ENCODE measurements around the gene INPP4B. TPM values are rescaled to one million over a fixed set of nuclear protein-coding genes. Genes with fewer than 3 reads are reported as not detected.

INPP4B gene
- total RNA-seq, 1 donor from 2014 or later: 4.9 TPM

GRCh38 chr4:142473960-142474338, 372.2 kb downstream of the INPP4B start:
- Mint-ChIP-seq H3K4me1 (ENCODE audit: unreplicated experiment) (peaks cover 7% of the 10 kb centered on the region), H3K9me3 (ENCODE audit: unreplicated experiment) (no peaks in the 10 kb centered on the region), H3K27me3 (ENCODE audit: unreplicated experiment) (peaks cover 6% of the 10 kb centered on the region), H3K36me3 (ENCODE audit: low read depth, unreplicated experiment) (no peaks in the 10 kb centered on the region), H3K27ac (ENCODE audit: unreplicated experiment) (no peak overlapping the region), H3K4me3 (ENCODE audit: unreplicated experiment) (no peak overlapping the region)
- TF ChIP-seq, protein P1, sequence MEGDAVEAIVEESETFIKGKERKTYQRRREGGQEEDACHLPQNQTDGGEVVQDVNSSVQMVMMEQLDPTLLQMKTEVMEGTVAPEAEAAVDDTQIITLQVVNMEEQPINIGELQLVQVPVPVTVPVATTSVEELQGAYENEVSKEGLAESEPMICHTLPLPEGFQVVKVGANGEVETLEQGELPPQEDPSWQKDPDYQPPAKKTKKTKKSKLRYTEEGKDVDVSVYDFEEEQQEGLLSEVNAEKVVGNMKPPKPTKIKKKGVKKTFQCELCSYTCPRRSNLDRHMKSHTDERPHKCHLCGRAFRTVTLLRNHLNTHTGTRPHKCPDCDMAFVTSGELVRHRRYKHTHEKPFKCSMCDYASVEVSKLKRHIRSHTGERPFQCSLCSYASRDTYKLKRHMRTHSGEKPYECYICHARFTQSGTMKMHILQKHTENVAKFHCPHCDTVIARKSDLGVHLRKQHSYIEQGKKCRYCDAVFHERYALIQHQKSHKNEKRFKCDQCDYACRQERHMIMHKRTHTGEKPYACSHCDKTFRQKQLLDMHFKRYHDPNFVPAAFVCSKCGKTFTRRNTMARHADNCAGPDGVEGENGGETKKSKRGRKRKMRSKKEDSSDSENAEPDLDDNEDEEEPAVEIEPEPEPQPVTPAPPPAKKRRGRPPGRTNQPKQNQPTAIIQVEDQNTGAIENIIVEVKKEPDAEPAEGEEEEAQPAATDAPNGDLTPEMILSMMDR (IDR thresholded peaks at IDR 0.05; ENCODE audit: unreplicated experiment): no peak
- no peak for DNase-seq (ENCODE audit: low spot score)

DNA sequence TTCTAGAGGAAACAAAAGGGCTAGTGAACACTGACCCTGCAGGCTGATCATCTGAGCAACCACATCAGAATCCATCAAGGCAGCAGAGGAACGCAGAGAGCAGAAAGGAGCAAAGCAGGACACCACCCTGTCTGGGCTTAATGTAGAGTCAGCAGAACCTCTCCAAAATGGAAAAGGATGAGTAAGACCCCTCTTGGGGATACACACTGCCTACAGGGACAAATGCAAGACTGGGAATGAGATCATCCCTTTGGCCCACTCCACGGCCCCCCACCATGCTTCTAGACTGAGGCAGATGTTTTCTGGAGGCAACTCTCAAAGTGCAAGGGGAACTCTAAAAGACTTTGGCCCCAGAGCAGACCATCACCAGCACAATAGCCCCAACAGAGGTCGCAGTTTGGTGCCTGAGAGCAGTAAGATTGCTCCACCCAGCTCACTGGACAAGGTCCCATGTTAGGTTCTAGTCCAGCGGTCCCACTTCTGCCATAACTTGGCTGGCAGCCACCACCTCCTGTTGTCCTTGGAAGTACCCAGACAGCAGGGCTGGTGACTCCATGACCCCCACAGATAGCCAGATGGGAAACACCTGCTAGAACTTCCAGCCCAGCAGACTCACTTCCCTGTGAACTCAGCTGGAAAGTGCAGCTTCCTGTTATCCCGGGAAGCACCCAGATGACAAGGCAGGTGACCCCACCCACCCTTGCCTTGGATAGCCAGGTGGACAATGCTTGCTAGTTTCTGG, 372.7 kb downstream of the INPP4B start:
- Mint-ChIP-seq H3K27ac (ENCODE audit: unreplicated experiment) (no peak overlapping the region), H3K27me3 (ENCODE audit: unreplicated experiment) (peaks cover 5% of the 10 kb centered on the region), H3K4me1 (ENCODE audit: unreplicated experiment) (peaks cover 7% of the 10 kb centered on the region), H3K36me3 (ENCODE audit: low read depth, unreplicated experiment) (no peaks in the 10 kb centered on the region), H3K4me3 (ENCODE audit: unreplicated experiment) (no peak overlapping the region), H3K9me3 (ENCODE audit: unreplicated experiment) (no peaks in the 10 kb centered on the region)
- TF ChIP-seq, protein P1 (IDR thresholded peaks at IDR 0.05; ENCODE audit: unreplicated experiment): no peak
- DNase-seq (ENCODE audit: low spot score): no peak

GRCh38 chr4:142467088-142467487, 379.0 kb downstream of the INPP4B start:
- Mint-ChIP-seq H3K9me3 (ENCODE audit: unreplicated experiment) (no peaks in the 10 kb centered on the region), H3K27me3 (ENCODE audit: unreplicated experiment) (no peaks in the 10 kb centered on the region), H3K4me3 (ENCODE audit: unreplicated experiment) (no peak overlapping the region), H3K4me1 (ENCODE audit: unreplicated experiment) (no peaks in the 10 kb centered on the region), H3K36me3 (ENCODE audit: low read depth, unreplicated experiment) (no peaks in the 10 kb centered on the region), H3K27ac (ENCODE audit: unreplicated experiment) (no peak overlapping the region)
- TF ChIP-seq, protein P1 (IDR thresholded peaks at IDR 0.05; ENCODE audit: unreplicated experiment): no peak
- DNase-seq (ENCODE audit: low spot score): no peak

DNA sequence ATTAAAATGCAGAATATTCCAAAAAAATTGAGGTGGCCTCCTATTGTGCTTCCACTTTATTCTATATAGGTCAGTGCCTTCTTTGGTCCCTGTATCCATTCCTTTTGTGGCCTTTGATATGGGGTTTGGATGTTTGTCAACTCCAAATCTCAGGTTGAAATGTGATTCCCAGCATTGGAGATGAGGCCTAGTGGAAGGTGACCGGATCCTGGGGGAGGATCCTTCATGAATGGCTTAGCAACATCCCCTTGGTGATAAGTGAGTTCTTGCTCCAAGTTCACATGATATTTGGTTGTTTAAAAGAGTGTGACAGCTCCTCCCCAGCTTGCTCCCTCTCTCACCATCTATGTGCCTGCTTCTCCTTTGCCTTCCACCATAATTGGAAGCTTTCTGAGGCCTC, 380.6 kb downstream of the INPP4B start:
- no peaks in the 10 kb centered on the region for H3K36me3 Mint-ChIP-seq (ENCODE audit: low read depth, unreplicated experiment)
- H3K4me1 Mint-ChIP-seq (ENCODE audit: unreplicated experiment): no peaks in the 10 kb centered on the region
- no peaks in the 10 kb centered on the region for H3K27me3 Mint-ChIP-seq (ENCODE audit: unreplicated experiment)
- H3K9me3 Mint-ChIP-seq (ENCODE audit: unreplicated experiment): no peaks in the 10 kb centered on the region
- DNase-seq (ENCODE audit: low spot score): no peak
- TF ChIP-seq, protein P1 (IDR thresholded peaks at IDR 0.05; ENCODE audit: unreplicated experiment): no peak
- H3K4me3 Mint-ChIP-seq (ENCODE audit: unreplicated experiment): no peak overlapping the region
- no peak overlapping the region for H3K27ac Mint-ChIP-seq (ENCODE audit: unreplicated experiment)

DNA sequence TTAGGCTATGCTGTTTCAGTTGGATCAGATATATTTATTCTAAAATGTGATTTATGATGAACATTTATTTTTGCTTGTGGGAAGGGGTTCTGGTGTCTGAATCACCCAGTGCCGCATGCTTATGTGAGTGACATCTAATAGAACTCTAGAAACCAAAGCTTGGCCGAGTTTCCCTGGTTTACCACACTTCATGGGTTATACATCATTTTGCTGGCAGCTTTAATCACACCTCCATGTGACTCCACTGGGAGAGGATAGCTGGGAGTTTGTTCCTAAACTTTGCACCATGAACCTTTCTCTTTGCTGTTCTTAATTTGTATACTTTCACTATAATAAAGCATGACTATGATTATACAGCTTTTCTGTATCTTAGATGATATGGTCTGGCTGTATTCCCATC, 382.9 kb downstream of the INPP4B start:
- Mint-ChIP-seq H3K4me3 (ENCODE audit: unreplicated experiment) (no peak overlapping the region), H3K36me3 (ENCODE audit: low read depth, unreplicated experiment) (no peaks in the 10 kb centered on the region), H3K4me1 (ENCODE audit: unreplicated experiment) (no peaks in the 10 kb centered on the region), H3K27ac (ENCODE audit: unreplicated experiment) (no peak overlapping the region), H3K27me3 (ENCODE audit: unreplicated experiment) (no peaks in the 10 kb centered on the region), H3K9me3 (ENCODE audit: unreplicated experiment) (no peaks in the 10 kb centered on the region)
- DNase-seq (ENCODE audit: low spot score): no peak
- TF ChIP-seq, protein P1 (IDR thresholded peaks at IDR 0.05; ENCODE audit: unreplicated experiment): no peak

Data from endothelial cell (in vitro differentiated cells).